HG03103 (cell line): ENCODE data around the gene GTPBP1.

Source experiments
- ATAC-seq: cut with Tn5 transposase; IDR thresholded peaks from one replicate; pipeline ENCODE4 v1.9.1; 2021; ENCODE audit warnings: low read depth; ENCODE audit not compliant: unreplicated experiment

The GTPBP1 gene

DNA sequence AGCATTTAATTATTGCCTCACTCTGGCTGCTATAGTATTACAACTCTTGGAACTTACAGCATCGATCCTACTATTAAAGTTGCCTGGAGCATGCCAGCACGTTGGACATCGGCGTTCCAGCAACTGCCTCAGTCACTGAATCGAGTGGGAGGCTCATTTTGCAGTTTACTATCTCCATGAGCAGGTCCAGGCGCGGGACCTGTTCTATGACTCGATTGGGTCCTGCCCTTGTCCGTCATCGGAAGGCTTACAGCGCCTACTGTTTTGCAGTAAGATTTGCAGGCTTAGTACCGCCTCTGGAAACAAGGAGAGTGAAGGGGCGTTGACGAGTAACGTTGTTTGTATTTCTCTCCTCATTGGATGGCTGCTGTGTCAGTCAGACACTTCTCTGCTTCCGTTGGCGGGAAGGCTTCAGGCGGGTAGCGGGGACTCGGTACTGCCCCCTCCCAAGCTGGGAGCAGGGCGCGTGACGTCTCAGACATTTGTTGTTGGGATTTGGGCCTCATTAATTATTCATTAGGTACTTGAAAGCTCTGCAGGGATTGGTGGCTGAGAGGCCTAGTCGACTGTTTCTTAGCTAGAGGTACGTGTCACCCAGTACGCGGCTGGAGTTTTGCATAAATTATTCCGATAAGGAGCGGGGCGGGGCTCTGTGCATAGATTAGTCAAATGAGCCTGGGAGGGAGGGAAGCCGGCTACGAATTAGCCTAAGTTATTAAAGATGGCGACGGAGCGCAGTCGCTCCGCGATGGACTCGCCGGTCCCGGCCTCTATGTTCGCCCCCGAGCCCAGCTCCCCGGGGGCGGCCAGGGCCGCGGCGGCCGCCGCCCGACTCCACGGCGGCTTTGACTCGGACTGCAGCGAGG, at the start of gene GTPBP1:
GTPBP1 (plus strand) TSS at position 710 of the 866 bp plus-strand sequence; CDS start at position 722, 12 bp downstream.
- ATAC-seq = peak; percentile 77

DNA sequence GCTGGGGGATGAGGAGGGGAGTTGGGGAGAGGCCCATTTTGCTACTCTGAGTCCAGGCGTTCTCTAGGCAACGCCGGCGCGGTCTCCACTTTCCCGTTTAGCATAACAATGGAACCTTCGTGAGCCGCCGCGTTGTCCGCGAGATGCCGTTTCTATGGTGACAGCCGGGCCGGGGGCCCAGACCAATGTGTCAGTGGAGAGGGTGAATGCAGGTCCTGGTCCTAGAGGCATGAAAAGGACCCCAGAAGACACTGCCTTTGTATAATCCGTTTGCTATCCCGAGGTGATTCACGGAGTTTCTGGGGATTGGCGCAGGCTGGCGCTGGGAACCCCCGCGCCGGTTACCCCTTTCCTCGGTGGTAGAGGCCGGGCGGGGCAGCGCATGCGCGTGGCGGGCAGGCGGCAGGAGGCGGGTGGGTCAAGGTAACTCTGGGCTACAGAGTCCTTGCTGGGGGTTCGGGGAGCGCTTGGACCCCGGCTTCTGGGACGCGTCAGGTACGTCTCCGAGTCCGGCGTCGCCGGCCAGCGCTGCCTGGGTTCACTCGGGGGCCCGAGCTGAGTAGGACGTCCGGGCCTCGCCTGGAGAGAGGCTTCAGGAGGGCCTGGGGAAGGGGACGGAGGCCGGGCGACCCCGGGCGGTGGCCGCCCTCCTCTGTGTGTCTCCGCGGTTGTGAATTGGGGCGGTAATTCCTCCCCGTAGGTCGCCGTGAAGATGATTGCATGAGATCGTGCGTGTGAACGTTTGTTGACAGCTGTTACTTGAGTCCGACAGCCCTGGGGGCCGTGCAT, 49.3 kb upstream of the GTPBP1 start, which contains the start of the genes CBY1 and FAM227A:
CBY1 (plus strand) TSS at position 383 of the 789 bp plus-strand sequence. CDS start 11,417 bp downstream, outside the sequence.
FAM227A (minus strand) TSS at position 137 of the 789 bp plus-strand sequence. CDS start 6,224 bp downstream, outside the sequence.
- ATAC-seq = peak; percentile 56

DNA sequence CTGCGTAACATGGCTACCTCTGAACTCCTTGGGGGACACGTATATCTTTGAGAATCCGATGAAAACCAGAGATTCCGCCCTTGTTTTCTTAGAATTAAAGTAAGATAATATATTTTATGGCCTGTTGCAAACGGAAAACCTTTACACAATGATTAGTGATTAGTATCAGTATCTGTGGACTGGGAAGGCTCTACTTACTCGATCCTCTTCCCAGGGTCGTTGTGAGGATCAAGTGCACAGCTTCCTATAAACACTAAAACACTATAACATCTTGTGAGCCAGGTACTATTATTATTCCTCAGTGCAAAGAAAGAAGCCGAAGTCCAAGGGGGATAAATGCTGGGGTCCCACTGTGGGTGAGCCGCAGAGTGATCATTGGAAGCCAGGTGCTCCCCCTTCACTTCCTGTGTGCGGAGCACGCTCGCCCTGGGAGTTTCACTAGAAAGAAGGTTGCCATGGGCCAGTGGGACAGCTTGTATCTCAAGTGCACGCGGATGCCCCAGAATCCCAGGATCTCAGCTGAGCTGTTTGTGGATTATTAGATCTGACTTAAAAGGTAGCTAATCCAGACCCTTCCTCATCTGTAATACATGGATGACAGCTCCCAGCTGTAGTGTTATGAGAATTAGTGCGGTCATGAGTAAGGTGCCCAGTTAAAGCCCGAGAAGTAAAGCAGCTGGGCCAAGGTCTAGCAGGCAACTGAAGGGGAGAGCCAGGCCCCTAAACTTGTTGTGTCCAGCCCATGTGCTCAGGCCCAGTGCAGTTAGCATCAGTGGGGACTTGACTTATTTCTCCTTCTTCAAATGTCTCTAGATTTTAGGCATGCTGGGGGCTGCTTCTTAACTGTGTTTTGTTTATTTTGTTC, 48.5 kb upstream of the GTPBP1 start:
- ATAC-seq = no peak

DNA sequence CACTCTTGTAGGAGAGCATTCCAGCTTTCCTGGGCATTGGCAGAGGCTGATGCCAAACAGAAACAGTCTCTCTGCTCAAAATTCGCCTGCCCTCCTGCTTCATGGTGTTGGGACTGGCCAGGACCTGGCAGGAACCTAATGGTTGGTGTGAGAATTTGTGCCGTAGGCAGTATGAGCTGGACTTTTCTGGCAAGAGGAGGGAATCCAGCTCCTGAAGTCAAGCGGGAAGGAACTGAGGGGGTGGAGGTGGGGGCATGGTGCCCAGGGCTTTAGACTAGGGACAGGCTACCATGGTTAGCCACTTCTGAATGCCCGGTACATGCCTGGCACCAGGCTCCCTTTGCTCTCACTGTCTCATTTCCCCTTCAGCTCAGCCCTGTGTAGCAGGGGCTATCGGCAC, 30.9 kb upstream of the GTPBP1 start:
- ATAC-seq = no peak

DNA sequence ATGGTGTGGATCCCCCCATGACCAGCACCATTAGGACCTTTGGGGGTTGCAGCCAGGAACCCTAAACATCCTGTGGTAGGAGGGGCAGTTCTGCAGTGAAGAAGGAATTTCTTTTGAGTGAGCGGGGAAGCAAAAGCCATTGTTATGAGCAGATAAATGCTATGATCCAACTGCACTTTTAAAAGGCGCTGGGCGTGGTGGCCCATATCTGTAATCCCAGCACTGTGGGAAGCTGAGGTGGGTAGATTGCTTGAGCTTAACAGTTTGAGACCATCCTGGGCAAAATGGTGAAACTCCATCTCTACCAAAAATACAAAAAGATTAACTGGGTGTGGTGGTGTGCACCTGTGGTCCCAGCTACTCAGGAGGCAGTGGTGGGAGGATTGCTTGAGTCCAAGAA, 29.9 kb upstream of the GTPBP1 start:
- no peak for ATAC-seq

DNA sequence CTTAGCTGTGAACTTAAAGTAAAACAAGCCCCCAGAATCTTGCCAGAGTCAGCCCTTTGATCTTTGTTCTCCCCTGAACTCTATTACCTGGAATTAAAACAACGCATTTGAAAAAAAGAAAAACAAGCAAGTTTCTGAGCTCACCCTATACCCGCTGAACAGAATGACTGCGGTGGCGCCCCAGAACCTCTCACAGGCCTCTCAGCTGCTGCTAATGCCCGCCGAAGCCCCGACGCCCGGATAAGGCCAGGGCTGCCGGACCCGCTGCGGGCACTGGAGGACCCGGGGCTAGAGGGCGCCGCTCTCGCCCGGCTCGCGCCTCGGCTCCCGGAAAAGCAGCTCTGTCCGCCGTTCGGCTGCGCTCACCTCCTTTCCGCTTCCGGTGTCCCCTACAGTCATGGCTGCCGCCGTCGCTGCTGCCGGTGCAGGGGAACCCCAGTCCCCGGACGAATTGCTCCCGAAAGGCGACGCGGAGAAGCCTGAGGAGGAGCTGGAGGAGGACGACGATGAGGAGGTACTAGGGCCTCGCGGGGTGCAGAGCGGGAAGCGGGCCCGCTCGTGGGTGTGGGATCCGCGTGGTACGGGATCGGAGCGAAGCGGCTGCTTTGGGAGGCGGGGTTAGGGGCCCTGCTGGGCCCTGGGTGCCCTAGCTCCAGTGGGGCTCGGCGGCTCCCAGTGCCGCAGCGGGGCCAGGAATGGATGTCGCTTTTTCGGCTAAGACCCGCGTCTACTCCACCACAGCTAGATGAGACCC, 24.0 kb upstream of the GTPBP1 start, which contains the start of gene TOMM22:
TOMM22 (plus strand) TSS at position 376 of the 754 bp plus-strand sequence; CDS start at position 398, 22 bp downstream.
- peak; percentile 93 for ATAC-seq

DNA sequence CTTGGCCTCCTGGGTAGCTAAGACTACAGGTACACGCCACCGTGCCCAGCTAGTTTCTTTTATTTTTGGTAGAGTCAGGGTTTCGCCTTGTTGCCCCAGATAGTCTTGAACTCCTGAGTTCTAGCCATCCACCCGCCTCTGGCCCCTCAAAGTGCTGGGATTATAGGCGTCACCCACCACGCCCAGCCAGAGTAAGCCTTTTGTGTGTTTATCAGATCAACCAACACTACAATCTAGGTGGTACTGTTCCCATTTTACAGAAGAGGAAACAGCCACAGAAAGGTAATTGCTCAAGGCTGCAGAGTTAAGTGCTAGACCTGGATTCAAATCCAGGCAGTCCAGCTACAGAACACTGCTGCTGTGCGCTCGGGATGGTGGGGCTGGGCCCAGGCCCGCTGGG, 20.8 kb upstream of the GTPBP1 start:
- ATAC-seq = no peak

DNA sequence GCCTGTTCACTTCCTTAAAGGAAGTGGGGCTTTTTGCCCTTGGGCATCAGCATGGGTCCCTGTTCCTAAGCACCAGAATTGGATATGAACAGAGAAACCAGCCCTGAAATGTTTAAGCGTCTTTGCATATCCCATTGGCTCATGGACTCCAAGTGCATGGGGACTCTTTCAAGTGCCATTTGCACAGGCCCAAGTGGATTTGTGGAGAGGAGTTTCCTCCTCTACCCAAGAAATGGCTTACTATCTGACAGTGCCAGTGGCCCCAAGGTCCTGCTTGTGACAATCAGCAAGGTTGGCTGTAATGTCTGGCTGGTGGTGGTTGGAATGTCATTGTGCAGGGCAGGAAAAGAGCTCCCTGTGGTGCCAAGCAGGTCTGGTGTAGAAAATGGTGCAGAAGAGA, 20.0 kb upstream of the GTPBP1 start:
- ATAC-seq = no peak

DNA sequence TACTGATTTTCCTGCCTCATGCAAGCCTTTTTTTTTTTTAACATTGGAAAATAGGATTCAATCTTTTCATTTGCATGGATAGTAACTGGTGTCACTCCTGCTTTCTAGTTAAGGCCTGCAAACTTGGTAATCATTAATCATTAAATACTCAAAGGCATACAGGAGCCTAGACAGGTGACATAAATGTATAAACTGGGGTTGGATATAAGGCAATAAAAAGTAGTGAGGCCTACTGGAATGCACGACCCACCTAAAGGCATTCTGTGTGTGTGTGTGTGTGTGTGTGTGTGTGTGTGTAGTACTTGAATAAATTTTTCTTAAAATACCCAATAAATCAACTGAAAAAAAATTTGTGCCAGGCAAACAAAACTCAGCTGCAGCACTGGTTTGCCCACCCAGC, 16.1 kb upstream of the GTPBP1 start:
- ATAC-seq = no peak

DNA sequence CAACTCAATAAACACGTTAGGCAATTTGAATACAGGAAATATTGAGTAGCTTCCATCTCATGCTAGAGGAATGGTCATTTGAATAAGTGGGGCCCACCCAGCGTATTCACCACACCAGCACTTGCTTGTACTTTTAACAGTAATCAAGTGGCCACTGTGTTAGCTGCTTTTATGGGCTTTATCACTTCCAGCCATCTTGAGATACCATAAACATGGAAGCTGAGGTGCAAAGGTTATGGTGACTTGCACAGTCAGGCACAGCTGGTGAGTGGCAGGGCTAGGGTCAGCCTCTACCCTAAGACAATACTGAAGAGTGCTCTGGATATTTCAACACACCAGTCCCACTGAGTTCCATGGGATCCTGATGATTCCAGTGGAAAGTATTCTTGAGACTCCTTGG, 11.7 kb upstream of the GTPBP1 start:
- ATAC-seq = no peak

DNA sequence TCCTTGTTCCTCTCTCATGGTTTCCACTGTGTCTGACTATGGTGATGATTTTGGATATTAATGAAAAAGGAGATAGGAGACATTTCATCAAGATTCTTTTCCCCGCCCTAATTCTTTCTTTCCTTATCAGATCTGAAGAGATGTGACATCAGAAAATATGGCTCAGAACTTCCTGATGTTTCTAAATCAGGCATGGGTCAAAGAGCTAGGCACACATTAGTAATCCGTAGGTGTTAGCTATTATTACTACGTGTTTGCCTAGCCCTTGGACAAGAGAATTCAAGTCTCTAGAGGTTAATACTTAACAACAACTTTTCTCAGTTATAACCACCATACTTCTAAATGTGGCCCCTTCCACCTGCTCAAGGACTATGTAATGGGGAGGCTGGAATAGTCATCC, 10.8 kb upstream of the GTPBP1 start:
- ATAC-seq = no peak

DNA sequence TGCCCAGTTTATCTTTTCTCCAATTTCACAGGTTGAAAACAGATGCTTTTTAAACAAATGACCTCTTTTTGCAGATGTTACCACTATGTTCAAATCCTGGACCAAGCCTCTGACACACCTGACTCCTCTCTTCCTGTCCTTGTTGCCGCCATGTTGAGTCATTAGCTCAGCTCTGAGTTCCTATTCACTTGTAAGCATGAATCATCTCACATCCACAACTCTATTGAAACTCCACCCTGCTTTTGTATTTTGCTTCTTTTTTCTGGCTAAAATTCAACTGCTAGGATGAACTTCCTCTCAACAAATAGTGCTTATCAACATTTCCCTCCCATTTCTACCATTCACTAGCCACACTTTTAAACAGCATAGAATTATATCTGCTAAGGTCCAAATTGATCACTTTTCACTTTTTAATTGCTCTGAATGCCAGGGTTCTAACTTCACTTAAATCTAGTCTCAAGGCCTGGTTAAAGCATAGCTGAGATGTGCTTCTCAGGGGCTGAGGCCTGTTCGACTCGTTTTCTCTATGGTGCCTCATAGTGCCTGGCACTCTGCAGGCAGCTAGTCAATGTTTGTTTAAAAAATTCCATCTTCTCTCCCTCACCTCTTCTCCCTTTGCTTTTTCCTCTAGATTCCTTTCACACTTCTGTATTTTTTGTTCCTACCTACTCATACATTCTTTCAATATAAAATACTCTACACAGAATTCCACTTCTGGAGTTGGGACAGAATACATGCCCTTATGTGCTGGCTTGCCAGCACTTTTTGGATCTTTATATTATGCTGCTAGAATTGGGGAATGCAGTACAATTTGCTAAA, 8.9 kb upstream of the GTPBP1 start:
- ATAC-seq = no peak

DNA sequence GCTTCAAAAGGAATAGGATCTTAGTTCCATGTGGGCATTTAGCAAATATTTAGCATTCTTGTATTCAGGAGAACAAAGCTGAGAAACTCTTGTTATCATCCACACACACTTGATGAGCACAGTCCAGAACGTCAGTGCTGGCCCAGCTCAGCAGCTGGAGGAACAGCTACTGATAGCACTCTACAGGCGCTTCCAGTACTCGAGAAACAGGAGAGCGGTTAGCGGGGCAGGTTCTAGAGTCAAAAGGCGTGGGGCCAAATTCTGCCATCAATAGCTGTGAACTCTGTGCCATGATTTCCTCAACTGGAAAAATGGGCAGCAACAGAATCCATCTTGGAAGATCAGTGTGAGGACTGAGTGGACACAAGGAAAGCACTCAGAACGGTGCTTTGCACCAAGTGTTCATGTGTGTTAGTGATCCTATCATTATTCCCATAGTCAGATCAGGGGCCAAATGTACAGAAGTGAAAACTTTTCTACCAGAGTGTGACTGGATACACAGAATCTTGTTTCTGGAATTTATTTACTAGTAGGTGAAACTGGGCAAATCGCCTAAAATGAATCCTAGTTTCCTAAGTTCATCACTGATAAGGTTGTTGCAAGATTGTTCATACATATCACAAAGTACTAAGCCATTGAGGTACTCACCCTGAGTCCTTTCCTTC, 8.2 kb upstream of the GTPBP1 start:
- no peak for ATAC-seq

DNA sequence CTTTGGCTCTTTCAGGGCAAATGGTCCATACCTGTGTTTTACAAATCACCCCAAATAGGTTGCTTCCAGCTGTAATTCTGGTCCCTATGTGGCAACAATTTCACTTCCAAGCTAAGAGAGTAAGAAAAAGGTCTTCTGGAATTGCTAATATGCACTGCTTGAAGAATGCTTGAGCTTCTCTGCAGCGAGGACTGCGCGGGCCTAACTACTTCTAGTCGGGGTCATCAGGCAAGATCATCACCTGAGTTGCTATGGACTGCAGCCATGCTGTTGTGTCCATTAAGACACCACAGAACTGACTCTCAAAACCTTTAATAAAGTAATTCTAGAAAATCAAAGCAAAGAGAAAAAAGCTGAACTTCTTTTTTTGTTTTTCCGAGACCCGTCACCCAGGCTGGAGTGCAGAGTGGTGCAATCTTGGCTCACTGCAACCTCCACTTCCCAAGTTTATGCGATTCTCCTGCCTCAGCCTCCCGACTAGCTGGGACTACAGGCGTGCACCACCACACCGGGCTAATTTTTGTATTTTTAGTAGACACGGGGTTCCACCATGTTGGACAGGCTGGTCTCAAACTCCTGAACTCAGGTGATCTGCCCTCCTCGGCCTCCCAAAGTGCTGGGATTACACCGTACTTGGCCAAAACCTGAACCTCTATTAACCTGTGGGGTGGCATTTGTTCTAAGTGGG, 7.2 kb upstream of the GTPBP1 start:
- no peak for ATAC-seq

DNA sequence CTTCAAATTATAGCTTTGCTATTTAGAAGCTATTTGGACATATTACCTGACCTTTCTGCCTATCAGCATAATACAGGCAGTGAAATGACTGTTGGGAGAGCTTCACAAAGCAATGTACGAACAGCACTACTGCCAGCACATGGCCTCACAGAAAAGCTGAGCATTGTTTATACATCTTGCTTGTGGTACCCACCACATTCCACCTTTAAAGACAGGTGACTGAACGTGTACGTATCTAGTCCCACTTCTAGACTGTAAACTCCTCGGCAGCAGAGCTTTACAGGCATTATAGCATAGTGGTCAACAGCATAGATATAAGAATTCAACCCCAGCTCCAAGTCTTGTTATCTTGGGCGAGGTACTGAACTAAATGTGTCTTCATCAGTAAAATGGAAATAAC, 6.6 kb upstream of the GTPBP1 start:
- no peak for ATAC-seq

DNA sequence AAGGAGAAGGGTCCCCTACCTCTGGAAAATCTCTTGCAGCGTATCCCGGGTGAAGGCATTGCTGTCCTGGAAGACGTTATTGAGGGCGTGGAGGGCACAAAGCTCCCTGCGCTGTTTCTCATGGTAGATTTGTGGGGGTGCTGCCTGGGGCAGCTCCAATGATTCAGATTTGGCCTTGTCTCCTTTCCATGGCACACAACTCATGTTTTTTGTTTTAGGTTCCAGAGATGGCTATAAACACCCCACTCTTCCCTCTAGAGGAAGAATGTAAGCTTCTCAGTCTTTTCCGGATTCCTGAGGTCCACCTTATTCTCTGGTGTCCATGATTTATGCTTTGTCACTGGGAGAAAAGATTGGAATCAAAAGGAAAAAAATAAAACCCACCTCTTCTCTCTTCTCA, 6.0 kb upstream of the GTPBP1 start:
- no peak for ATAC-seq

DNA sequence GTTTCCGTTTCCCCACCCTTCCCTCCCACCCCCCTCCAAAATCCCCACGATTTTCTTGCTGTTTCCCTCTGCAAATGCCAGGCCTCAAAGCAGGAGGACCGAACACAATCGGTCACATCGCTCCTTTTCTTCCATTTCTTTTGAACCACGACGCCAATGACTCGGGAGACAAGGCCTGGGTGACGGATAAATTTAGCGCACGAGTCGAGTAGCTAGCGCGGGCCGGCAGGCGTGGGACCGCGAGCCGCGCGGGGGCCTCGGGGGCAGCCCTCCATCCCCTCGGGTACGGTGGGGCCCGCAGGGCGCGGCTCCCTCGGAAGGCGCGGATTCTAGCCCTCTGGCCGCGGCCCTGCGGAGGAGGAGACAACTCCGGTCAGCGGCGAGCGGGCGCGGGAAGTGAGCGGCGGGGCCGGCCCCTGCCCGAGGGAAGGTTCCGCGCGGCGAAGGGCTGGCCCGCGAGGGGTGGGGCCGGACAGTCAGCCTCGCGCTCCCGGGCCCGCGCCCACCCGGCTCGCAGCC, 5.4 kb upstream of the GTPBP1 start:
- peak; percentile 3 for ATAC-seq
